IMR-90 (cell line): ENCODE measurements around the gene DMAP1.

Experiments
- BHLHE40 ChIP-seq: fragments of 150-350 bp; IDR thresholded peaks from 2 replicates; pipeline ENCODE4 v1.6.1; 2016; ENCODE audit warnings: mild to moderate bottlenecking, low read depth, low read length
- FOS ChIP-seq: fragments of 150-350 bp; IDR thresholded peaks from 2 replicates; pipeline ENCODE4 v1.6.1; 2016; ENCODE audit warnings: low read depth, low read length
- MAZ ChIP-seq: IDR thresholded peaks from 2 replicates; pipeline ENCODE4 v1.6.1; 2012; ENCODE audit warnings: low read depth, mild to moderate bottlenecking, low read length, improper control_type of control experiment, moderate library complexity, borderline replicate concordance
- POLR2A ChIP-seq: IDR thresholded peaks from 2 replicates; pipeline ENCODE4 v1.6.1; 2012; ENCODE audit warnings: mild to moderate bottlenecking, low read depth, low read length
- RAD21 ChIP-seq: IDR thresholded peaks from 2 replicates; pipeline ENCODE4 v1.6.1; 2012; ENCODE audit warnings: low read length, improper control_type of control experiment
- RFX5 ChIP-seq: IDR thresholded peaks from 2 replicates; pipeline ENCODE4 v1.8.0; 2012; ENCODE audit warnings: low read depth, mild to moderate bottlenecking, low read length, moderate library complexity
- USF2 ChIP-seq: fragments of 150-350 bp; IDR thresholded peaks from 2 replicates; pipeline ENCODE4 v1.6.1; 2017; ENCODE audit warnings: mild to moderate bottlenecking, antibody characterized with exemption, low read length, low read depth
- TF ChIP-seq, protein P1 (sequence below): conservative IDR thresholded peaks from 2 replicates; pipeline ENCODE4 v1.5.1; 2012; ENCODE audit warnings: mild to moderate bottlenecking, low read depth, low read length, improper control_type of control experiment

DNA sequence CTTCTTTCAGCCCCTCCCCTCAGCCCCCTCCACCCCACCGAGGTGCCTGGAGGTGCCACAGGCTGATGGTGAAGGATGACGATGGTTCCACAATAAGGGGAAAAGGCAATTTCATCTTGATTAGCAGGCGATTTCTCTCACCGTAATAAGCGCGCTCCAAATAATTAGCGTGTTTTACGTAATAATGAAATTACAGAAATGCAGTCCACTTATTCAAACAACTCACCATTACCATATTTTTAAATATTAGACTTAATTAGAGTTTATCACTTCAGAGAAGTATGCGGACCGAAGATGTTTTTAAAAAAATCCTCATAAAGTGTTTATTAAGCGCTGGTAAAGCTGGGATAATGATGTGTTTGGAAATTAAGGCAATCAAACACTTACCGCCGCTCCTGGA lies 14.9 kb downstream of the DMAP1 start:
- TF ChIP-seq, protein P1, sequence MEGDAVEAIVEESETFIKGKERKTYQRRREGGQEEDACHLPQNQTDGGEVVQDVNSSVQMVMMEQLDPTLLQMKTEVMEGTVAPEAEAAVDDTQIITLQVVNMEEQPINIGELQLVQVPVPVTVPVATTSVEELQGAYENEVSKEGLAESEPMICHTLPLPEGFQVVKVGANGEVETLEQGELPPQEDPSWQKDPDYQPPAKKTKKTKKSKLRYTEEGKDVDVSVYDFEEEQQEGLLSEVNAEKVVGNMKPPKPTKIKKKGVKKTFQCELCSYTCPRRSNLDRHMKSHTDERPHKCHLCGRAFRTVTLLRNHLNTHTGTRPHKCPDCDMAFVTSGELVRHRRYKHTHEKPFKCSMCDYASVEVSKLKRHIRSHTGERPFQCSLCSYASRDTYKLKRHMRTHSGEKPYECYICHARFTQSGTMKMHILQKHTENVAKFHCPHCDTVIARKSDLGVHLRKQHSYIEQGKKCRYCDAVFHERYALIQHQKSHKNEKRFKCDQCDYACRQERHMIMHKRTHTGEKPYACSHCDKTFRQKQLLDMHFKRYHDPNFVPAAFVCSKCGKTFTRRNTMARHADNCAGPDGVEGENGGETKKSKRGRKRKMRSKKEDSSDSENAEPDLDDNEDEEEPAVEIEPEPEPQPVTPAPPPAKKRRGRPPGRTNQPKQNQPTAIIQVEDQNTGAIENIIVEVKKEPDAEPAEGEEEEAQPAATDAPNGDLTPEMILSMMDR, result no peak
- no peak for TF ChIP-seq POLR2A
- no peak for TF ChIP-seq USF2
- no peak for TF ChIP-seq BHLHE40
- no peak for TF ChIP-seq RFX5
- TF ChIP-seq FOS, result no peak
- no peak for TF ChIP-seq RAD21
- no peak for TF ChIP-seq MAZ
